K562 (cell line): Measurements from ENCODE around the gene U2AF1L4. TPM values are rescaled to one million over a fixed set of nuclear protein-coding genes. Genes with fewer than 3 reads are reported as not detected.

Experiments used
- HCFC1 ChIP-seq: IDR thresholded peaks from 2 replicates; pipeline ENCODE4 v1.6.1; 2012; ENCODE audit warnings: low read depth, low read length, improper control_type of control experiment
- MTF1 ChIP-seq: fragments of 250-450 bp; sonication (Bioruptor Pico); IDR thresholded peaks from 2 replicates; pipeline ENCODE4 v1.9.0; 2021; ENCODE audit warnings: moderate library complexity, mild to moderate bottlenecking, inconsistent platforms, borderline replicate concordance
- NELFE ChIP-seq: IDR thresholded peaks from 2 replicates; pipeline ENCODE4 v1.6.1; 2011; ENCODE audit warnings: mild to moderate bottlenecking; ENCODE audit not compliant: insufficient read depth, insufficient read length
- PCBP2 ChIP-seq: fragments of 200-400 bp; formaldehyde crosslinking; IDR thresholded peaks from 2 replicates; pipeline ENCODE4 v1.6.1; 2018; ENCODE audit warnings: low read length, low read depth, mild to moderate bottlenecking, moderate library complexity; ENCODE audit not compliant: poor library complexity, severe bottlenecking
- POLR2AphosphoS2 ChIP-seq: IDR thresholded peaks from 2 replicates; pipeline ENCODE4 v1.6.1; 2012; ENCODE audit warnings: low read length, improper control_type of control experiment
- SIRT6 ChIP-seq: IDR thresholded peaks from one replicate; pipeline ENCODE4 v1.6.1; 2012; ENCODE audit warnings: low read depth, mild to moderate bottlenecking, control low read depth, inconsistent platforms, low read length, moderate library complexity
- SMARCA4 ChIP-seq: fragments of 450-650 bp; IDR thresholded peaks from 2 replicates; pipeline ENCODE4 v1.6.1; 2016
- SNRNP70 ChIP-seq: fragments of 200-400 bp; formaldehyde crosslinking; optimal IDR thresholded peaks from 2 replicates; pipeline ENCODE3; 2017; ENCODE audit warnings: low read depth, low read length
- polyA plus RNA-seq, 8 experiments: library from polyadenylated mRNA; depleted of rRNA in 4 of 8; stranded (reverse) in 5 of 8; unstranded in 3 of 8; fragments of >200 nt; fragmentation: Nextera tagmentation in 2 of 8; fragmentation: Illumina TruSeq in 1 of 8; extraction: Ambion mirVana in 2 of 8; extraction: Trizol in 1 of 8; gene quantifications; 2 replicates each; pipeline versions ENCODE4 v1.2.1 to v1.2.3, GENCODE V29; 2011 to 2014; ENCODE audit warnings: inconsistent platforms in 1 of 8, missing spikeins in 1 of 8
- total RNA-seq, 7 experiments: library from RNA; depleted of rRNA in 6 of 7; stranded (reverse); fragments of >200 nt in 6 of 7; fragmentation: Illumina TruSeq in 2 of 7; extraction: Trizol in 2 of 7; gene quantifications; 2 replicates each; pipeline versions ENCODE4 v1.2.1 to v1.2.3, GENCODE V29; 2011 to 2021; ENCODE audit warnings: low replicate concordance in 1 of 7
- TF ChIP-seq, protein P1 (sequence below): IDR thresholded peaks from 2 replicates; pipeline ENCODE4 v1.6.1; 2012; ENCODE audit warnings: low read depth, low read length, improper control_type of control experiment, borderline replicate concordance
- TF ChIP-seq, protein P2 (sequence below): fragments of 450-650 bp; IDR thresholded peaks from 2 replicates; pipeline ENCODE4 v1.6.1; 2014; ENCODE audit warnings: low read depth, mild to moderate bottlenecking, moderate library complexity, borderline replicate concordance
- TF ChIP-seq, protein P3 (sequence below), 2 experiments: fragments of 450-650 bp in 1 of 2; sonication (generic) in 1 of 2; formaldehyde crosslinking in 1 of 2; IDR thresholded peaks in 1 of 2; conservative IDR thresholded peaks in 1 of 2; 2 replicates each; pipeline versions ENCODE4 v1.6.1 to v1.8.1; 2016 to 2023; ENCODE audit warnings: mild to moderate bottlenecking in 2 of 2, moderate library complexity in 2 of 2, inconsistent platforms in 1 of 2, missing genetic modification reagents in 1 of 2
- TF ChIP-seq, protein P4 (sequence below): fragments of 450-650 bp; IDR thresholded peaks from 2 replicates; pipeline ENCODE4 v1.7.1; 2018; ENCODE audit warnings: mild to moderate bottlenecking, low read depth; ENCODE audit not compliant: partially characterized antibody
- TF ChIP-seq, protein P5 (sequence below): fragments of 450-650 bp; IDR thresholded peaks from 2 replicates; pipeline ENCODE4 v1.6.1; 2017; ENCODE audit warnings: antibody characterized with exemption, mild to moderate bottlenecking
- TF ChIP-seq, protein P6 (sequence below): fragments of 200-800 bp; sonication (Bioruptor generic); IDR thresholded peaks from 2 replicates; pipeline ENCODE4 v1.6.1; 2017; ENCODE audit warnings: missing genetic modification characterization, missing compliant biosample characterization

The U2AF1L4 gene
- total and polyA plus RNA-seq, 9 of the 15 experiments (the other 6 are each of a cell fraction or from before 2014, with no cell fraction given): 8.4 to 19.5 (median 12.6) TPM

DNA sequence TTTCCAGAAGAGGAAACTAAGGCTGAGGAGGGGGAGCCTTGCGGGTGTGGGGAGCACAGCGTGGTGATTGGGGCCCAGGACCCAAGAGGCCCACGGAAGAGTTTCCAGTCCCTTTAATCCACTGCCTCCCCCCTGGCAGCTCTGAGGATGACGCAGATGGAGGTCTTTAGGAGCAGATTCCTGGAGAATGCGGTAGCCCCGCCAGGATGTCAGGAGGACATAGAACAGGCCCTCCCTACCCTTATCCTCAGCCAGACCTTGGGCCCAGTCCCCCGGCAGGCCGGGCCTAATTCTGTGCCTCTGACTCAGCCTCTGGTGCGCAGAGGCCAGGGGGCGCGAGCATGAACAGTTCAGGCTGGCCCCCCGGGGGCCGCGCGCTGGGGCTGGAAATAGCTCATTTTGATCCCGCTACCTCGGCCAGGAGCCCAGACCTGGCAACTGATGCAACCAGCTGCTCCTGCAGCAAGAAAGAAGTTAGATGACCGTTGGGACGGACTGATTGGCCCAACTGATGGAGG lies 12.1 kb upstream of the U2AF1L4 start (continued):
- TF ChIP-seq SMARCA4: no peak
- TF ChIP-seq, protein P1, sequence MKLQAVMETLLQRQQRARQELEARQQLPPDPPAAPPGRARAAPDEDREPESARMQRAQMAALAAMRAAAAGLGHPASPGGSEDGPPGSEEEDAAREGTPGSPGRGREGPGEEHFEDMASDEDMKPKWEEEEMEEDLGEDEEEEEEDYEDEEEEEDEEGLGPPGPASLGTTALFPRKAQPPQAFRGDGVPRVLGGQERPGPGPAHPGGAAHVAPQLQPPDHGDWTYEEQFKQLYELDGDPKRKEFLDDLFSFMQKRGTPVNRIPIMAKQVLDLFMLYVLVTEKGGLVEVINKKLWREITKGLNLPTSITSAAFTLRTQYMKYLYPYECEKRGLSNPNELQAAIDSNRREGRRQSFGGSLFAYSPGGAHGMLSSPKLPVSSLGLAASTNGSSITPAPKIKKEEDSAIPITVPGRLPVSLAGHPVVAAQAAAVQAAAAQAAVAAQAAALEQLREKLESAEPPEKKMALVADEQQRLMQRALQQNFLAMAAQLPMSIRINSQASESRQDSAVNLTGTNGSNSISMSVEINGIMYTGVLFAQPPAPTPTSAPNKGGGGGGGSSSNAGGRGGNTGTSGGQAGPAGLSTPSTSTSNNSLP: no peak
- TF ChIP-seq MTF1 (CRISPR knock-in tag): no peak
- TF ChIP-seq HCFC1: no peak
- TF ChIP-seq, protein P2, sequence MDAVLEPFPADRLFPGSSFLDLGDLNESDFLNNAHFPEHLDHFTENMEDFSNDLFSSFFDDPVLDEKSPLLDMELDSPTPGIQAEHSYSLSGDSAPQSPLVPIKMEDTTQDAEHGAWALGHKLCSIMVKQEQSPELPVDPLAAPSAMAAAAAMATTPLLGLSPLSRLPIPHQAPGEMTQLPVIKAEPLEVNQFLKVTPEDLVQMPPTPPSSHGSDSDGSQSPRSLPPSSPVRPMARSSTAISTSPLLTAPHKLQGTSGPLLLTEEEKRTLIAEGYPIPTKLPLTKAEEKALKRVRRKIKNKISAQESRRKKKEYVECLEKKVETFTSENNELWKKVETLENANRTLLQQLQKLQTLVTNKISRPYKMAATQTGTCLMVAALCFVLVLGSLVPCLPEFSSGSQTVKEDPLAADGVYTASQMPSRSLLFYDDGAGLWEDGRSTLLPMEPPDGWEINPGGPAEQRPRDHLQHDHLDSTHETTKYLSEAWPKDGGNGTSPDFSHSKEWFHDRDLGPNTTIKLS: no peak
- no peak for TF ChIP-seq SNRNP70
- TF ChIP-seq NELFE: no peak
- TF ChIP-seq, protein P3, sequence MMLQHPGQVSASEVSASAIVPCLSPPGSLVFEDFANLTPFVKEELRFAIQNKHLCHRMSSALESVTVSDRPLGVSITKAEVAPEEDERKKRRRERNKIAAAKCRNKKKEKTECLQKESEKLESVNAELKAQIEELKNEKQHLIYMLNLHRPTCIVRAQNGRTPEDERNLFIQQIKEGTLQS (IDR thresholded peaks at IDR 0.05): peak; percentile 68
- TF ChIP-seq, protein P3 (CRISPR knock-in tag; conservative IDR thresholded peaks at IDR 0.05): no peak
- TF ChIP-seq POLR2AphosphoS2: no peak
- TF ChIP-seq, protein P4, sequence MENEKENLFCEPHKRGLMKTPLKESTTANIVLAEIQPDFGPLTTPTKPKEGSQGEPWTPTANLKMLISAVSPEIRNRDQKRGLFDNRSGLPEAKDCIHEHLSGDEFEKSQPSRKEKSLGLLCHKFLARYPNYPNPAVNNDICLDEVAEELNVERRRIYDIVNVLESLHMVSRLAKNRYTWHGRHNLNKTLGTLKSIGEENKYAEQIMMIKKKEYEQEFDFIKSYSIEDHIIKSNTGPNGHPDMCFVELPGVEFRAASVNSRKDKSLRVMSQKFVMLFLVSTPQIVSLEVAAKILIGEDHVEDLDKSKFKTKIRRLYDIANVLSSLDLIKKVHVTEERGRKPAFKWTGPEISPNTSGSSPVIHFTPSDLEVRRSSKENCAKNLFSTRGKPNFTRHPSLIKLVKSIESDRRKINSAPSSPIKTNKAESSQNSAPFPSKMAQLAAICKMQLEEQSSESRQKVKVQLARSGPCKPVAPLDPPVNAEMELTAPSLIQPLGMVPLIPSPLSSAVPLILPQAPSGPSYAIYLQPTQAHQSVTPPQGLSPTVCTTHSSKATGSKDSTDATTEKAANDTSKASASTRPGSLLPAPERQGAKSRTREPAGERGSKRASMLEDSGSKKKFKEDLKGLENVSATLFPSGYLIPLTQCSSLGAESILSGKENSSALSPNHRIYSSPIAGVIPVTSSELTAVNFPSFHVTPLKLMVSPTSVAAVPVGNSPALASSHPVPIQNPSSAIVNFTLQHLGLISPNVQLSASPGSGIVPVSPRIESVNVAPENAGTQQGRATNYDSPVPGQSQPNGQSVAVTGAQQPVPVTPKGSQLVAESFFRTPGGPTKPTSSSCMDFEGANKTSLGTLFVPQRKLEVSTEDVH: no peak
- TF ChIP-seq SIRT6: no peak
- TF ChIP-seq, protein P5, sequence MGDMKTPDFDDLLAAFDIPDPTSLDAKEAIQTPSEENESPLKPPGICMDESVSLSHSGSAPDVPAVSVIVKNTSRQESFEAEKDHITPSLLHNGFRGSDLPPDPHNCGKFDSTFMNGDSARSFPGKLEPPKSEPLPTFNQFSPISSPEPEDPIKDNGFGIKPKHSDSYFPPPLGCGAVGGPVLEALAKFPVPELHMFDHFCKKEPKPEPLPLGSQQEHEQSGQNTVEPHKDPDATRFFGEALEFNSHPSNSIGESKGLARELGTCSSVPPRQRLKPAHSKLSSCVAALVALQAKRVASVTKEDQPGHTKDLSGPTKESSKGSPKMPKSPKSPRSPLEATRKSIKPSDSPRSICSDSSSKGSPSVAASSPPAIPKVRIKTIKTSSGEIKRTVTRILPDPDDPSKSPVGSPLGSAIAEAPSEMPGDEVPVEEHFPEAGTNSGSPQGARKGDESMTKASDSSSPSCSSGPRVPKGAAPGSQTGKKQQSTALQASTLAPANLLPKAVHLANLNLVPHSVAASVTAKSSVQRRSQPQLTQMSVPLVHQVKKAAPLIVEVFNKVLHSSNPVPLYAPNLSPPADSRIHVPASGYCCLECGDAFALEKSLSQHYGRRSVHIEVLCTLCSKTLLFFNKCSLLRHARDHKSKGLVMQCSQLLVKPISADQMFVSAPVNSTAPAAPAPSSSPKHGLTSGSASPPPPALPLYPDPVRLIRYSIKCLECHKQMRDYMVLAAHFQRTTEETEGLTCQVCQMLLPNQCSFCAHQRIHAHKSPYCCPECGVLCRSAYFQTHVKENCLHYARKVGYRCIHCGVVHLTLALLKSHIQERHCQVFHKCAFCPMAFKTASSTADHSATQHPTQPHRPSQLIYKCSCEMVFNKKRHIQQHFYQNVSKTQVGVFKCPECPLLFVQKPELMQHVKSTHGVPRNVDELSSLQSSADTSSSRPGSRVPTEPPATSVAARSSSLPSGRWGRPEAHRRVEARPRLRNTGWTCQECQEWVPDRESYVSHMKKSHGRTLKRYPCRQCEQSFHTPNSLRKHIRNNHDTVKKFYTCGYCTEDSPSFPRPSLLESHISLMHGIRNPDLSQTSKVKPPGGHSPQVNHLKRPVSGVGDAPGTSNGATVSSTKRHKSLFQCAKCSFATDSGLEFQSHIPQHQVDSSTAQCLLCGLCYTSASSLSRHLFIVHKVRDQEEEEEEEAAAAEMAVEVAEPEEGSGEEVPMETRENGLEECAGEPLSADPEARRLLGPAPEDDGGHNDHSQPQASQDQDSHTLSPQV: no peak
- no peak for TF ChIP-seq PCBP2
- TF ChIP-seq, protein P6, sequence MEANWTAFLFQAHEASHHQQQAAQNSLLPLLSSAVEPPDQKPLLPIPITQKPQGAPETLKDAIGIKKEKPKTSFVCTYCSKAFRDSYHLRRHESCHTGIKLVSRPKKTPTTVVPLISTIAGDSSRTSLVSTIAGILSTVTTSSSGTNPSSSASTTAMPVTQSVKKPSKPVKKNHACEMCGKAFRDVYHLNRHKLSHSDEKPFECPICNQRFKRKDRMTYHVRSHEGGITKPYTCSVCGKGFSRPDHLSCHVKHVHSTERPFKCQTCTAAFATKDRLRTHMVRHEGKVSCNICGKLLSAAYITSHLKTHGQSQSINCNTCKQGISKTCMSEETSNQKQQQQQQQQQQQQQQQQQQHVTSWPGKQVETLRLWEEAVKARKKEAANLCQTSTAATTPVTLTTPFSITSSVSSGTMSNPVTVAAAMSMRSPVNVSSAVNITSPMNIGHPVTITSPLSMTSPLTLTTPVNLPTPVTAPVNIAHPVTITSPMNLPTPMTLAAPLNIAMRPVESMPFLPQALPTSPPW (CRISPR knock-in tag): no peak
